Measurements from ENCODE around the gene TEX13B. TPM values are rescaled to one million over a fixed set of nuclear protein-coding genes. Genes with fewer than 3 reads are reported as not detected.

TEX13B gene
- polyA plus RNA-seq, 1 of the 3 experiments (the other 2 are of a cell fraction), result not detected

- Histone ChIP-seq H3K9me3 (no peaks in the 10 kb centered on the region), H3K27ac (ENCODE audit: low read depth in 2 of 2, low read length in 1 of 2) (no peak overlapping the region), H3K4me1 (ENCODE audit: control insufficient read depth in 1 of 2, insufficient read depth in 2 of 2, low read depth in 1 of 2, low read length in 1 of 2) (no peaks in the 10 kb centered on the region), H3K4me2 (no peak overlapping the region), H3K27me3 (ENCODE audit: insufficient read depth) (peaks cover 2% of the 10 kb centered on the region; the same call in 1 of the 2 replicates), H3K4me3 (ENCODE audit: low read depth in 2 of 2, low read length in 1 of 2) (no peak overlapping the region), H2AFZ (ENCODE audit: low read depth) (no peak overlapping the region), H3K36me3 (replicated peaks in 1 of 2; ENCODE audit: control insufficient read depth in 1 of 2, insufficient read depth in 2 of 2, low read length in 1 of 2) (no peaks in the 10 kb centered on the region), H3K79me2 (ENCODE audit: insufficient read depth) (no peaks in the 10 kb centered on the region), H3F3A (replicated peaks; ENCODE audit: insufficient read depth) (no peaks in the 10 kb centered on the region), H4K20me1 (ENCODE audit: insufficient read depth) (no peaks in the 10 kb centered on the region), H3K9ac (no peak overlapping the region), H3K9me2 (no peaks in the 10 kb centered on the region; the same call in 1 of the 2 replicates)
- CTCF ChIA-PET, result interaction anchor here (0.6 to 1.3 kb wide), 5 partner anchors 18 to 1102 kb away, joined by 3 to 4 read pairs (median 3); no protein-coding TSS in a partner anchor
- no peak for DNase-seq
- 2% methylated on average over 2 of the region's 2 CpGs for WGBS (ENCODE audit: low lambda C conversion rate)
- POLR2A ChIA-PET, result no interaction called here
- peak; percentile 43 for TF ChIP-seq RAD21 (IDR thresholded peaks at IDR 0.05; ENCODE audit: low read length)
- no peak for TF ChIP-seq FOXJ3 (CRISPR knock-in tag; IDR thresholded peaks at IDR 0.05)
- TF ChIP-seq MAX (IDR thresholded peaks at IDR 0.05; ENCODE audit: low read depth), result no peak
- TF ChIP-seq FOXM1 (IDR thresholded peaks at IDR 0.05; ENCODE audit: low read depth), result no peak
- no peak for TF ChIP-seq POLR2AphosphoS5 (IDR thresholded peaks at IDR 0.05; ENCODE audit: low read depth, low read length)
- peak; percentile 25; the same call in 1 of the 2 replicates for TF ChIP-seq SMC3 (IDR thresholded peaks at IDR 0.05; ENCODE audit: low read depth, low read length)
- peak; percentile 60 for TF ChIP-seq CTCF (IDR thresholded peaks at IDR 0.05)
- no peak for TF ChIP-seq NRF1 (IDR thresholded peaks at IDR 0.05; ENCODE audit: low read depth, low read length)
- no peak for TF ChIP-seq TCF12 (IDR thresholded peaks at IDR 0.05)
- no peak for TF ChIP-seq EP300 (IDR thresholded peaks at IDR 0.05; ENCODE audit: borderline replicate concordance in 1 of 2, low read depth in 1 of 2, low read length in 1 of 2)
- no peak for TF ChIP-seq USF1 (IDR thresholded peaks at IDR 0.05; ENCODE audit: borderline replicate concordance, low read depth)
- TF ChIP-seq ELF1 (IDR thresholded peaks at IDR 0.05), result no peak
- no peak for TF ChIP-seq EZH2phosphoT487 (IDR thresholded peaks at IDR 0.05; ENCODE audit: borderline replicate concordance, low read depth)
- TF ChIP-seq GABPA (IDR thresholded peaks at IDR 0.05; ENCODE audit: low read depth), result no peak
- no peak for TF ChIP-seq NFIC (IDR thresholded peaks at IDR 0.05; ENCODE audit: borderline replicate concordance)
- no peak for TF ChIP-seq REST (IDR thresholded peaks at IDR 0.05; ENCODE audit: low read depth, low read length)
- TF ChIP-seq RFX5 (IDR thresholded peaks at IDR 0.05; ENCODE audit: low read length), result no peak
- TF ChIP-seq USF2 (IDR thresholded peaks at IDR 0.05; ENCODE audit: borderline replicate concordance, low read depth, low read length), result no peak
- TF ChIP-seq PBX3 (IDR thresholded peaks at IDR 0.05), result no peak
- TF ChIP-seq GATA2 (CRISPR knock-in tag; IDR thresholded peaks at IDR 0.05), result no peak
- no peak for TF ChIP-seq IRF3 (IDR thresholded peaks at IDR 0.05; ENCODE audit: low read depth, low read length)
- no peak for TF ChIP-seq FOSL2 (IDR thresholded peaks at IDR 0.05; ENCODE audit: borderline replicate concordance, low read depth)
- TF ChIP-seq YY1 (IDR thresholded peaks at IDR 0.05; ENCODE audit: low read depth), result no peak
- TF ChIP-seq MXI1 (IDR thresholded peaks at IDR 0.05; ENCODE audit: low read depth, low read length), result no peak
- TF ChIP-seq SIN3A (IDR thresholded peaks at IDR 0.05; ENCODE audit: borderline replicate concordance, low read depth, low read length), result no peak
- TF ChIP-seq CHD2 (IDR thresholded peaks at IDR 0.05; ENCODE audit: low read length, partially characterized antibody), result no peak
Measured at GRCh38 chrX:108020631-108021030, 38.5 kb upstream of the TEX13B start.

Data from SK-N-SH (cell line).